Measurements from ENCODE around the gene SSBP3.

SSBP3 gene

GRCh38 chr1:54409156-54410142 is 3.3 kb upstream of the SSBP3 start:
- peak; percentile 56 for DNase-seq

- no peak for DNase-seq
These were observed 2.2 kb upstream of the SSBP3 start for GRCh38 chr1:54408147-54409066.

- peak; percentile 94 for DNase-seq
These were observed 1.4 kb upstream of the SSBP3 start for GRCh38 chr1:54407404-54408146.

GRCh38 chr1:54407154-54407403 is 885 bp upstream of the SSBP3 start:
- DNase-seq = no peak

GRCh38 chr1:54405898-54406293 is 298 bp downstream of the SSBP3 start:
- DNase-seq = no peak

GRCh38 chr1:54404939-54405897 is 976 bp downstream of the SSBP3 start:
- no peak for DNase-seq

- no peak for DNase-seq
These were observed 1.9 kb downstream of the SSBP3 start for GRCh38 chr1:54404263-54404662.

- no peak for DNase-seq
These were observed 2.4 kb downstream of the SSBP3 start for GRCh38 chr1:54403808-54404261.

- peak; percentile 42 for DNase-seq
These were observed 2.8 kb downstream of the SSBP3 start for GRCh38 chr1:54403405-54403804.

GRCh38 chr1:54402896-54403295 is 3.3 kb downstream of the SSBP3 start:
- DNase-seq = no peak

- DNase-seq = no peak
These were observed 4.4 kb downstream of the SSBP3 start for GRCh38 chr1:54401799-54402198.

- no peak for DNase-seq
These were observed 5.9 kb downstream of the SSBP3 start for GRCh38 chr1:54400329-54400728.

- DNase-seq = no peak
These were observed 6.4 kb downstream of the SSBP3 start for GRCh38 chr1:54399765-54400164.

- DNase-seq = no peak
These were observed 7.1 kb downstream of the SSBP3 start for GRCh38 chr1:54398963-54399528.

GRCh38 chr1:54397980-54398379 is 8.2 kb downstream of the SSBP3 start:
- no peak for DNase-seq

GRCh38 chr1:54397090-54397591 is 9.1 kb downstream of the SSBP3 start:
- DNase-seq = no peak

- DNase-seq = peak; percentile 49
These were observed 9.8 kb downstream of the SSBP3 start for GRCh38 chr1:54396261-54396933.

GRCh38 chr1:54395281-54395934 is 10.8 kb downstream of the SSBP3 start:
- no peak for DNase-seq

- no peak for DNase-seq
These were observed 12.1 kb downstream of the SSBP3 start for GRCh38 chr1:54394104-54394503.

GRCh38 chr1:54392401-54392800 is 13.8 kb downstream of the SSBP3 start:
- no peak for DNase-seq

Data from NCI-H2171 treated with DMSO at 0.1 percent for 48 hours (cell line).